DMS 273 treated with DMSO at 0.1 percent for 48 hours (cell line): ENCODE results near the gene SLC6A1.
A peak's percentile ranks its signal among the peaks of the same experiment; 100 is the strongest.

ENCODE experiments used
- DNase-seq: peaks from one replicate; lab custom pipeline; 2025; lab: John Stamatoyannopoulos, UW

Gene SLC6A1

GRCh38 chr3:11019116-11019819 lies 26.7 kb downstream of the SLC6A1 start:
- no peak for DNase-seq

DNA sequence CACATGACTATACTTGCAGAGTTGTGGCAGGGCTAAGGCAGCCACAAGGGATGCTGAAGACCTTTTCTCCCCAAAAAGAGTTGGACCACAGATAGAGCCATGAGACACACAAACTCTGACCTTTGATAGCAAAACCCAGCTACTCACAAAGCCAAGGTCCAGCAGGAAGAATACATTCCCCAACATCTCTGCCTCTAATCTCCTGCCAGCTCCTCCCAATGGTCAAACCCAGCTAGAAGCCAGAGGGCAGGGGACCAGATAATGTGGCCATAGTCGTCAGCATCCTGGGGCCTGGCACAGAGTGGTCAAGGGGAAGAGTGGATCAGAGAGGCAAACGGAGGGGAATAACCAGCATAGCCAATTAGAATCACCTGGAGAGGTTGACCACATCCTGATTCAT lies 28.2 kb downstream of the SLC6A1 start:
- no peak for DNase-seq

DNA sequence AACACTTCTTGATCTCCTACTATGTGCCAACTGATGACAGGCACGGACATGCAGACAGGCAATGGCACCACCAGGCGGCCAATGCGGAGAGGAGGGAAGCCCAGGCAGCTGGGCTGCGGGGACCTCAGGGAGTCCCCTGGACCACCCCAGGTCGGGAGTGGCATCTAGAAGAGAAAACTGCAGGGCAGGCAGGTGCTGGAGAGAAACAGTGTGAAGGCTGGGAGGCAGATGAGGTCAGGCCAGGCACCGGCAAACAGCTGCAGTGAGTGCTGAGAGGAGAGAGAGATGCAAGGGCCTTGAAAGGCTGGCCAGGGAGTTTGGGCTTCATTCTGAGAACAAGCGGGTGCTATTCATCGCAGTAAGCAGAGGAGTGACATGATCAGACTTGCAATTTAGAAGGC lies 29.1 kb downstream of the SLC6A1 start:
- DNase-seq: no peak

DNA sequence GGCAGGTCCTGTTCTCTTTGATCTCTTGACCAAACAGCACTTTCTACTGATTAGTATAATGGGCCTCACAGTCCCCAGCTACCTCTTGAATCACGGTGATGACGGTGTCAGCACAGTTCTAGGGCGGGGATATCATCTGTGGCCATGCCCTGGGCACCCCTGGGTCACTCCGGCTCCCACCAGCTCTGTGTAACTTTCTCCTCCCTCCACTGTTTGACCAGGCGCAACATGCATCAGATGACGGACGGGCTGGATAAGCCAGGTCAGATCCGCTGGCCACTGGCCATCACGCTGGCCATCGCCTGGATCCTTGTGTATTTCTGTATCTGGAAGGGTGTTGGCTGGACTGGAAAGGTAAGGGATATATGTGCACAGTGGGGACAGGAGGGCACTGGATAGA lies 29.6 kb downstream of the SLC6A1 start:
- DNase-seq: no peak

DNA sequence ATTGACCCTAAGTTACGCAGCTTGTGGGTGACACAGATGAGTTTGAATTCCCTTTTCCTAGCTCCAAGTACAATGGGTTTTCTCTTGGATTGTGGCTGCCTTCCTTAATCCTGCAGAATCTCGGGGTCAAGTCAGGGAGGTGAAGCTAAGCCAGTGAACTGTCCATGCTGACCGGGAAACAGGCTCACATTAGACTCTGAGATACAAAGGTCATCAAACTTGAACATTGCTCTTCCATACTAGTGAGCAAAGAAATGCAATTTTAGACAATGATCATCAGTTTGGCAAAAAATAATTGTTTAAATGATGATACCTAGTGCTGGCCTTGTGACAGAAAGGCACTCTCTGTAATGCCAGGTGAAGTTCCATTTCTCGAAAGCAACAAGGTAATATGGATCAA lies 31.6 kb downstream of the SLC6A1 start:
- no peak for DNase-seq

GRCh38 chr3:11029948-11030347 lies 37.4 kb downstream of the SLC6A1 start:
- DNase-seq: no peak

DNA sequence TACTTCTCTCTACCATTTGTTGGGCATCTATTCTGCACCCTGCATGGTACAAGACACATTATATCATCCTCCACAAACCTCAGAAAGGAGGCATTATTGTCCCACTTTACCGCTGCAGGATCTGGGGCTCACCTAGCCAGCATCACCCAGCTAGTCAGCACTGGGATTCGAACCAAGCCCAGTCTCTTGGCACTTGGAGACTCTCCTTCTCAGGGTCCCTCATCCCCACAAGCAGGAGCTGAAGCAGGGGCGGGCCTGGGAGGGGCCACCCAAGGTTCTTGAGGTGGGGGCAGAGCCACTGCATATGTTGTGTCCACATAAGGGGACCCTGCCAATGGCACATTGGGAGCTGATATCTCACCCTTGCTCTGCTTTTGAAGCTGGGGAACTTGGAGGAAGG lies 41.3 kb downstream of the SLC6A1 start:
- no peak for DNase-seq

DNA sequence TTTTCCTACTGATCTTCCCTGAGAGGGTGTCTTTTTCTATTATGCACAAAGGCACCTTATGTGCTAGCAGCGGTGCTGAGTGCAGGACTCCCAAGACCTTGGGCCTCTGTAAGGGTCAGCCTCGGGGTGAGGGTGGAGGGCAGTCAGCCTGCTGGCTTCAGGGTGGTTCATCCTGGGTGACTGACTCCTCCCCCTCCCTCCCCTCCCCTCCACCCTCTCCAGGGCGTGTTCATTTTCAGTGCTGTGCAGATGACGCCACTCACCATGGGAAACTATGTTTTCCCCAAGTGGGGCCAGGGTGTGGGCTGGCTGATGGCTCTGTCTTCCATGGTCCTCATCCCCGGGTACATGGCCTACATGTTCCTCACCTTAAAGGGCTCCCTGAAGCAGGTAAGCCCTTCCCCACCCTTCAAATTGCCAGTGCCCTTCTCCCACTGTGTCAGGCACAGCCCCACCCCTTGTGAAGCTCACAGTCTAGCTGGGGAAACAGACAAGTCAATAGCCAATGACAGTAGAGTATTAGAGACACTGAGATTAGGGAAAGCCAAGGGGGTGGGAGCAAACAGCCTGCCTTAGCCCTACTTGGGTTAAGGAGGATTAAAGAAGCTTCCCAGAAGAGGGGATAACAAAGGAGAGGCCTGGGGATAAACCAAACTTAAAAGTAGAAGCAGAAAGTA lies 41.9 kb downstream of the SLC6A1 start:
- no peak for DNase-seq

GRCh38 chr3:11035757-11036505 lies 43.4 kb downstream of the SLC6A1 start:
- DNase-seq: no peak

- no peak for DNase-seq
These were observed 44.8 kb downstream of the SLC6A1 start for GRCh38 chr3:11037241-11037873.

DNA sequence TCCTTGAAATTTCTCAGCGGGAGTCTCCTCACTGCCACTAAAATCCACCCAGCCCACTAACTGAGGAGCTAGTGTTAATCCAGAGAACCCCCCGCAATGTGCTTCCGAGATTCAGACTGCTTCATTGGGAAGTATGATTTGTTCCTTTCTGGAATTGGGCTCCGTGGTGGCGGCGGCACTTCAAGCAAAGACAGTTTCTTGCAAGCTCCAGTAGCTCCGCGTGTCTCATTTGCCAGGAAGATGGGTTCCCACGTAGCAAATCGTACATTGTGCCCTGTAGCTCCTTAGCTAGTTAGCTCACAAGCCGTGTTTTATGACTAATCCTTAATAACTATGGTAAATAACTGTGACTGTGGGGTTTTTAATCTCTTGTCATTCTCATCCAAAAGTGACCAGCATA lies 45.4 kb downstream of the SLC6A1 start:
- no peak for DNase-seq

- DNase-seq: no peak
These were observed 53.0 kb downstream of the SLC6A1 start for GRCh38 chr3:11045536-11045935.

DNA sequence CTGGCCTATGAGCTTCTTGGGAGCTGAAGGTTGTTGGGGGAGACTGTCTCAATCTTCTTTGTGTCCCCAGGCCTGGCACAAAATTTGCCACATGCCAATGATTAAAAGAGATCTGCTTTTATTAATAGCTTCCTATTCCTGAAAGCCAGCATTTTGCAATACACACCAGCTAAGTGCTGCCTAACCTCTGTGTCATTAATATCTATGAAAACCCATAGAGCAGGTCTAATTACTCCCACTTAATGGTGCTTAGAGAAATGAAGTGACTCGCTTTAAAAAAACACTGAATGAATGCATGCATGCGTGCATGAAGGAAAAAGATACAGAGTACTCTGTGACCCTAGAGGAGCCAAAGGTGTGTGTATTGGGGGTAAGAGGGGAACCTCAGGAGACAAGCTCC lies 55.0 kb downstream of the SLC6A1 start:
- no peak for DNase-seq

DNA sequence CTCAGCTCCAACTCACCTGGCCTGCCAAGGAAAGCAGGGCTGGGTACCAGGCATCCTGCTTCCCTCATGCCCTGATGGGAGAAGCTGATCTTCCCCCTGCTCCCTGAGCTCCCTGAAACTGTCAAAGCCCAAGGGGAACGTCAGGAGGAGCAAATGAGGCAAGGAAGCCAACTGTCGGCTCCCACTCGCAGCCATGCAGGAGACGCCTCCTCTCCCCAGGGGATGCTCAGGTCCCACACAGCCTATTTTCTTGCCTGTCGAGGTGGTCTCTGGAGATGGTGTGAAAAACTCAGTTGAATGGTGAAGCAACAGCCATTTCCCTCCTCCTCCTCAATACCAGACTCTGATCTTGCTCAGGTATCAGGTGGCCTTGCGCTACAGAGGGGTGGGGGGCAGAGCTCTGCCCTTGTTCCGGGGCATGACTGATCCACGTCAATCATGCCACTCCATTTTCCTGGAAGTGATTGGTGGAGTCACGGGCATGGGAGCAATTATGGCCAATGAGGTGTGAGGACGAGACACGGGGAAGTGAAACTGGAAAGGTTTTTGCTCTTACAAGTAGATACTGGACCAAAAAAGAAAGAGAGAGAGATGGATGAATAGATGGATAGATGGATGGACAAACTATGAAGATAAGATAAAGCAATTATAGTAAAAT lies 58.2 kb downstream of the SLC6A1 start:
- no peak for DNase-seq

GRCh38 chr3:11053926-11054503 lies 61.5 kb downstream of the SLC6A1 start:
- DNase-seq: no peak

GRCh38 chr3:11054739-11055438 lies 62.3 kb downstream of the SLC6A1 start:
- no peak for DNase-seq

DNA sequence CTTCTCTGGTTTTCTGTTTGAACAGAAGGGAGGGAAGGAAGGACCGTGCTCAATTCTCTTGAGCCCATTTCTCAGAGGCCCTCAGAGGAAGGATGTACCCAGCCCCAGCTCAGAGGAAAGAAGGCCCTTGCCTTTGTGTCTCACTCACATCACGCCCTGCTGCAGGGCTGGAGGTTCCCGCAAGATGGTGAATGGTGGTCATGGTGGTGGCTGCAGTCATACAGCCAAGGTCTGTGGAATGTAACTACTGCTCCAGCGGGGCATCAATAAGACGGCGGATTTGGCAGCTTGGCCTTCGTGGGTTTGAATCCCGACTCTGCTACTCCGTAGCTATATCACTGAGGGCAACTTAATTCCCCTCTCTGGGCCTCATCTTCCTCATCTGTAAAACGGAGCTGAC lies 62.9 kb downstream of the SLC6A1 start:
- no peak for DNase-seq

GRCh38 chr3:11056531-11057050 lies 64.0 kb downstream of the SLC6A1 start:
- DNase-seq: no peak

GRCh38 chr3:11057655-11058054 lies 65.1 kb downstream of the SLC6A1 start:
- DNase-seq: no peak

- DNase-seq: peak; percentile 19
These were observed 66.7 kb downstream of the SLC6A1 start for GRCh38 chr3:11059090-11059798.
